ENCODE measurements around the gene NPTX2.

The NPTX2 gene

DNA sequence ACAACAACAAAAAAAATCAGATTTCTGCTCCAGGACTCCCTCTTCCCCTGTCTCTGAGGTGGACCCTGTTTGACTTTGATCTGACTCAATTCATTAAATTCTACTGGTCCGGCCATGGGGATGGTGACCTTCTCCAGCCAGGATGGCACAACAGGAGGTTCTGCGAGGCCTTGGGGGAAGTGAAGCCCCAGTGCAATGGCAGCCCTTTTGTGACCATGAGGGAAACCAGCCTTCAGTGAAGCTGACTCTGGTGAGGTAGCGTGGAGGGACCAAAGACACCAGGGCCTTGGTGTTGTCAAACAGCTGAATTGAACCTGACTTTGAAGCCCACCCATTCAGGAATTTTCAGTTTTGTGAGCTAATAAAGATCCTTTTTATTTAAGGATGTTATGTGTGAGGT, 44.5 kb downstream of the NPTX2 start:
- H3K27ac ChIP-seq (ENCODE audit: extremely low read depth, low read depth, low read length): no peak overlapping the region
- ChIA-PET CTCF (interaction anchor here (0.6 to 0.7 kb wide), 2 partner anchors 84 to 152 kb away, joined by 3 to 4 read pairs; no protein-coding TSS in a partner anchor), POLR2A (no interaction called here)
- no peak overlapping the region for H3K4me3 ChIP-seq (ENCODE audit: low read depth, low read length)
- H3K9me3 ChIP-seq (ENCODE audit: control insufficient read depth, insufficient read depth, low read depth, low read length): no peaks in the 10 kb centered on the region
- H3K36me3 ChIP-seq (ENCODE audit: control insufficient read depth in 2 of 2, insufficient read depth in 1 of 2, low read length in 2 of 2): no peaks in the 10 kb centered on the region
- no peak for TF ChIP-seq ZXDB (tag by site-specific recombination; IDR thresholded peaks at IDR 0.05)
- TF ChIP-seq, protein P1, sequence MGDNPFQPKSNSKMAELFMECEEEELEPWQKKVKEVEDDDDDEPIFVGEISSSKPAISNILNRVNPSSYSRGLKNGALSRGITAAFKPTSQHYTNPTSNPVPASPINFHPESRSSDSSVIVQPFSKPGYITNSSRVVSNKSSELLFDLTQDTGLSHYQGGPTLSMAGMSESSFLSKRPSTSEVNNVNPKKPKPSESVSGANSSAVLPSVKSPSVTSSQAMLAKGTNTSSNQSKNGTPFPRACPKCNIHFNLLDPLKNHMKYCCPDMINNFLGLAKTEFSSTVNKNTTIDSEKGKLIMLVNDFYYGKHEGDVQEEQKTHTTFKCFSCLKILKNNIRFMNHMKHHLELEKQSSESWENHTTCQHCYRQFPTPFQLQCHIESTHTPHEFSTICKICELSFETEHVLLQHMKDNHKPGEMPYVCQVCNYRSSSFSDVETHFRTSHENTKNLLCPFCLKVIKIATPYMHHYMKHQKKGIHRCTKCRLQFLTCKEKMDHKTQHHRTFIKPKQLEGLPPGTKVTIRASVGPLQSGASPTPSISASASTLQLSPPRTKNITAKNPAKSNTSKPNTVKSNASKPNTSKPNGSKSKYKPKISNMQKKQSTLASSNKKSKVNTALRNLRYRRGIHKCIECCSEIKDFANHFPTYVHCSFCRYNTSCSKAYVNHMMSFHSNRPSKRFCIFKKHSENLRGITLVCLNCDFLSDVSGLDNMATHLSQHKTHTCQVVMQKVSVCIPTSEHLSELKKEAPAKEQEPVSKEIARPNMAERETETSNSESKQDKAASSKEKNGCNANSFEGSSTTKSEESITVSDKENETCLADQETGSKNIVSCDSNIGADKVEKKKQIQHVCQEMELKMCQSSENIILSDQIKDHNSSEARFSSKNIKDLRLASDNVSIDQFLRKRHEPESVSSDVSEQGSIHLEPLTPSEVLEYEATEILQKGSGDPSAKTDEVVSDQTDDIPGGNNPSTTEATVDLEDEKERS (tag by site-specific recombination; IDR thresholded peaks at IDR 0.05): peak; percentile 78; the same call in 1 of the 2 replicates
- H3K4me1 ChIP-seq (ENCODE audit: control insufficient read depth, insufficient read depth, low read length): no peaks in the 10 kb centered on the region

DNA sequence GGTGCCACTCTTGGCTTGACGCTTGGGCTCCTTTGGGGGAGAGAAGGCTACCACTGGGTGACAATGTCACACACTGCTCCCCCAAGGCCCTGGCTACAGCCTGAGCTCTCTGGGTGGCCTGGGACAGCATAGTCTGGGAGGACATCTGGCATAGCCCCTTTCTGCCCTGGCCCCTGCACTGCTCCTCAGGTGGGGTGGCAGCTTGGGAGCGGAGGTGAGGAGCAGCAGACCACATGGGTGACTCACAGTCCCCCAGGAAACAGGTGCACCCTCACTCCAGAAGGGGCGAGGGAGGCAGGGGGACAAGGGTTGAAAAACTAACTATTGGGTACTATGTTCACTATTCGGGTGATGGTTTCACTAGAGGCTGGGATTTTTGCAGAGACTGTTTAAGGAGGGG, 45.2 kb downstream of the NPTX2 start:
- H3K4me1 ChIP-seq (ENCODE audit: control insufficient read depth, insufficient read depth, low read length): no peaks in the 10 kb centered on the region
- no peak overlapping the region for H3K27ac ChIP-seq (ENCODE audit: extremely low read depth, low read depth, low read length)
- ChIA-PET CTCF (no interaction called here), POLR2A (no interaction called here)
- H3K36me3 ChIP-seq (ENCODE audit: control insufficient read depth in 2 of 2, insufficient read depth in 1 of 2, low read length in 2 of 2): no peaks in the 10 kb centered on the region
- TF ChIP-seq ZBTB7A (tag by site-specific recombination; IDR thresholded peaks at IDR 0.05; ENCODE audit: low read depth) (no peak), ZNF621 (tag by site-specific recombination; IDR thresholded peaks at IDR 0.05) (no peak), ZNF366 (tag by site-specific recombination; conservative IDR thresholded peaks at IDR 0.05) (no peak), ZNF266 (tag by site-specific recombination; IDR thresholded peaks at IDR 0.05; ENCODE audit: low read depth) (no peak), ZNF223 (tag by site-specific recombination; IDR thresholded peaks at IDR 0.05) (no peak), MEIS1 (CRISPR knock-in tag; IDR thresholded peaks at IDR 0.05; ENCODE audit: borderline replicate concordance) (no peak), ZNF560 (tag by site-specific recombination; IDR thresholded peaks at IDR 0.05; ENCODE audit: borderline replicate concordance) (no peak), ZNF16 (tag by site-specific recombination; IDR thresholded peaks at IDR 0.05; ENCODE audit: low read depth) (no peak), ZNF544 (tag by site-specific recombination; IDR thresholded peaks at IDR 0.05) (no peak), ZFHX2 (tag by site-specific recombination; conservative IDR thresholded peaks at IDR 0.05) (no peak), ZNF292 (tag by site-specific recombination; IDR thresholded peaks at IDR 0.05; ENCODE audit: borderline replicate concordance, low read depth) (no peak)
- TF ChIP-seq, protein P2, sequence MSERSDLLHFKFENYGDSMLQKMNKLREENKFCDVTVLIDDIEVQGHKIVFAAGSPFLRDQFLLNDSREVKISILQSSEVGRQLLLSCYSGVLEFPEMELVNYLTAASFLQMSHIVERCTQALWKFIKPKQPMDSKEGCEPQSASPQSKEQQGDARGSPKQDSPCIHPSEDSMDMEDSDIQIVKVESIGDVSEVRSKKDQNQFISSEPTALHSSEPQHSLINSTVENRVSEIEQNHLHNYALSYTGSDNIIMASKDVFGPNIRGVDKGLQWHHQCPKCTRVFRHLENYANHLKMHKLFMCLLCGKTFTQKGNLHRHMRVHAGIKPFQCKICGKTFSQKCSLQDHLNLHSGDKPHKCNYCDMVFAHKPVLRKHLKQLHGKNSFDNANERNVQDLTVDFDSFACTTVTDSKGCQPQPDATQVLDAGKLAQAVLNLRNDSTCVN (tag by site-specific recombination; optimal IDR thresholded peaks at IDR 0.05): no peak
- TF ChIP-seq, protein P3, sequence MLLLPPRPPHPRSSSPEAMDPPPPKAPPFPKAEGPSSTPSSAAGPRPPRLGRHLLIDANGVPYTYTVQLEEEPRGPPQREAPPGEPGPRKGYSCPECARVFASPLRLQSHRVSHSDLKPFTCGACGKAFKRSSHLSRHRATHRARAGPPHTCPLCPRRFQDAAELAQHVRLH (tag by site-specific recombination; IDR thresholded peaks at IDR 0.05): no peak
- TF ChIP-seq, protein P4, sequence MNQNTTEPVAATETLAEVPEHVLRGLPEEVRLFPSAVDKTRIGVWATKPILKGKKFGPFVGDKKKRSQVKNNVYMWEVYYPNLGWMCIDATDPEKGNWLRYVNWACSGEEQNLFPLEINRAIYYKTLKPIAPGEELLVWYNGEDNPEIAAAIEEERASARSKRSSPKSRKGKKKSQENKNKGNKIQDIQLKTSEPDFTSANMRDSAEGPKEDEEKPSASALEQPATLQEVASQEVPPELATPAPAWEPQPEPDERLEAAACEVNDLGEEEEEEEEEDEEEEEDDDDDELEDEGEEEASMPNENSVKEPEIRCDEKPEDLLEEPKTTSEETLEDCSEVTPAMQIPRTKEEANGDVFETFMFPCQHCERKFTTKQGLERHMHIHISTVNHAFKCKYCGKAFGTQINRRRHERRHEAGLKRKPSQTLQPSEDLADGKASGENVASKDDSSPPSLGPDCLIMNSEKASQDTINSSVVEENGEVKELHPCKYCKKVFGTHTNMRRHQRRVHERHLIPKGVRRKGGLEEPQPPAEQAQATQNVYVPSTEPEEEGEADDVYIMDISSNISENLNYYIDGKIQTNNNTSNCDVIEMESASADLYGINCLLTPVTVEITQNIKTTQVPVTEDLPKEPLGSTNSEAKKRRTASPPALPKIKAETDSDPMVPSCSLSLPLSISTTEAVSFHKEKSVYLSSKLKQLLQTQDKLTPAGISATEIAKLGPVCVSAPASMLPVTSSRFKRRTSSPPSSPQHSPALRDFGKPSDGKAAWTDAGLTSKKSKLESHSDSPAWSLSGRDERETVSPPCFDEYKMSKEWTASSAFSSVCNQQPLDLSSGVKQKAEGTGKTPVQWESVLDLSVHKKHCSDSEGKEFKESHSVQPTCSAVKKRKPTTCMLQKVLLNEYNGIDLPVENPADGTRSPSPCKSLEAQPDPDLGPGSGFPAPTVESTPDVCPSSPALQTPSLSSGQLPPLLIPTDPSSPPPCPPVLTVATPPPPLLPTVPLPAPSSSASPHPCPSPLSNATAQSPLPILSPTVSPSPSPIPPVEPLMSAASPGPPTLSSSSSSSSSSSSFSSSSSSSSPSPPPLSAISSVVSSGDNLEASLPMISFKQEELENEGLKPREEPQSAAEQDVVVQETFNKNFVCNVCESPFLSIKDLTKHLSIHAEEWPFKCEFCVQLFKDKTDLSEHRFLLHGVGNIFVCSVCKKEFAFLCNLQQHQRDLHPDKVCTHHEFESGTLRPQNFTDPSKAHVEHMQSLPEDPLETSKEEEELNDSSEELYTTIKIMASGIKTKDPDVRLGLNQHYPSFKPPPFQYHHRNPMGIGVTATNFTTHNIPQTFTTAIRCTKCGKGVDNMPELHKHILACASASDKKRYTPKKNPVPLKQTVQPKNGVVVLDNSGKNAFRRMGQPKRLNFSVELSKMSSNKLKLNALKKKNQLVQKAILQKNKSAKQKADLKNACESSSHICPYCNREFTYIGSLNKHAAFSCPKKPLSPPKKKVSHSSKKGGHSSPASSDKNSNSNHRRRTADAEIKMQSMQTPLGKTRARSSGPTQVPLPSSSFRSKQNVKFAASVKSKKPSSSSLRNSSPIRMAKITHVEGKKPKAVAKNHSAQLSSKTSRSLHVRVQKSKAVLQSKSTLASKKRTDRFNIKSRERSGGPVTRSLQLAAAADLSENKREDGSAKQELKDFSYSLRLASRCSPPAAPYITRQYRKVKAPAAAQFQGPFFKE (tag by site-specific recombination; IDR thresholded peaks at IDR 0.05; ENCODE audit: borderline replicate concordance): no peak
- TF ChIP-seq, protein P5, sequence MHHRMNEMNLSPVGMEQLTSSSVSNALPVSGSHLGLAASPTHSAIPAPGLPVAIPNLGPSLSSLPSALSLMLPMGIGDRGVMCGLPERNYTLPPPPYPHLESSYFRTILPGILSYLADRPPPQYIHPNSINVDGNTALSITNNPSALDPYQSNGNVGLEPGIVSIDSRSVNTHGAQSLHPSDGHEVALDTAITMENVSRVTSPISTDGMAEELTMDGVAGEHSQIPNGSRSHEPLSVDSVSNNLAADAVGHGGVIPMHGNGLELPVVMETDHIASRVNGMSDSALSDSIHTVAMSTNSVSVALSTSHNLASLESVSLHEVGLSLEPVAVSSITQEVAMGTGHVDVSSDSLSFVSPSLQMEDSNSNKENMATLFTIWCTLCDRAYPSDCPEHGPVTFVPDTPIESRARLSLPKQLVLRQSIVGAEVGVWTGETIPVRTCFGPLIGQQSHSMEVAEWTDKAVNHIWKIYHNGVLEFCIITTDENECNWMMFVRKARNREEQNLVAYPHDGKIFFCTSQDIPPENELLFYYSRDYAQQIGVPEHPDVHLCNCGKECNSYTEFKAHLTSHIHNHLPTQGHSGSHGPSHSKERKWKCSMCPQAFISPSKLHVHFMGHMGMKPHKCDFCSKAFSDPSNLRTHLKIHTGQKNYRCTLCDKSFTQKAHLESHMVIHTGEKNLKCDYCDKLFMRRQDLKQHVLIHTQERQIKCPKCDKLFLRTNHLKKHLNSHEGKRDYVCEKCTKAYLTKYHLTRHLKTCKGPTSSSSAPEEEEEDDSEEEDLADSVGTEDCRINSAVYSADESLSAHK (tag by site-specific recombination; IDR thresholded peaks at IDR 0.05): no peak
- TF ChIP-seq, protein P6, sequence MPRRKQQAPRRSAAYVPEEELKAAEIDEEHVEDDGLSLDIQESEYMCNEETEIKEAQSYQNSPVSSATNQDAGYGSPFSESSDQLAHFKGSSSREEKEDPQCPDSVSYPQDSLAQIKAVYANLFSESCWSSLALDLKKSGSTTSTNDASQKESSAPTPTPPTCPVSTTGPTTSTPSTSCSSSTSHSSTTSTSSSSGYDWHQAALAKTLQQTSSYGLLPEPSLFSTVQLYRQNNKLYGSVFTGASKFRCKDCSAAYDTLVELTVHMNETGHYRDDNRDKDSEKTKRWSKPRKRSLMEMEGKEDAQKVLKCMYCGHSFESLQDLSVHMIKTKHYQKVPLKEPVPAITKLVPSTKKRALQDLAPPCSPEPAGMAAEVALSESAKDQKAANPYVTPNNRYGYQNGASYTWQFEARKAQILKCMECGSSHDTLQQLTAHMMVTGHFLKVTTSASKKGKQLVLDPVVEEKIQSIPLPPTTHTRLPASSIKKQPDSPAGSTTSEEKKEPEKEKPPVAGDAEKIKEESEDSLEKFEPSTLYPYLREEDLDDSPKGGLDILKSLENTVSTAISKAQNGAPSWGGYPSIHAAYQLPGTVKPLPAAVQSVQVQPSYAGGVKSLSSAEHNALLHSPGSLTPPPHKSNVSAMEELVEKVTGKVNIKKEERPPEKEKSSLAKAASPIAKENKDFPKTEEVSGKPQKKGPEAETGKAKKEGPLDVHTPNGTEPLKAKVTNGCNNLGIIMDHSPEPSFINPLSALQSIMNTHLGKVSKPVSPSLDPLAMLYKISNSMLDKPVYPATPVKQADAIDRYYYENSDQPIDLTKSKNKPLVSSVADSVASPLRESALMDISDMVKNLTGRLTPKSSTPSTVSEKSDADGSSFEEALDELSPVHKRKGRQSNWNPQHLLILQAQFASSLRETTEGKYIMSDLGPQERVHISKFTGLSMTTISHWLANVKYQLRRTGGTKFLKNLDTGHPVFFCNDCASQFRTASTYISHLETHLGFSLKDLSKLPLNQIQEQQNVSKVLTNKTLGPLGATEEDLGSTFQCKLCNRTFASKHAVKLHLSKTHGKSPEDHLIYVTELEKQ (tag by site-specific recombination; IDR thresholded peaks at IDR 0.05; ENCODE audit: borderline replicate concordance): no peak
- H3K4me3 ChIP-seq (ENCODE audit: low read depth, low read length): no peak overlapping the region
- H3K9me3 ChIP-seq (ENCODE audit: control insufficient read depth, insufficient read depth, low read depth, low read length): no peaks in the 10 kb centered on the region

All from HEK293 (cell line).